ENCODE data around the gene ECE1. TPM values are rescaled to one million over a fixed set of nuclear protein-coding genes. Genes with fewer than 3 reads are reported as not detected.
"Not testable (repeated sequence)": the region's sequence is repeated elsewhere in the genome, so short reads cannot be mapped to it uniquely, and the experiment has no call there.

The ECE1 gene
- total and polyA plus RNA-seq, 10 of the 15 experiments (the other 5 are each of a cell fraction or from before 2014, with no cell fraction given): 0.97 to 81.0 (median 37.0) TPM

GRCh38 chr1:21182181-21182731 lies 108.0 kb downstream of the ECE1 start:
- CTCF ChIA-PET: interaction anchor here (0.6 to 5.6 kb wide), 3 partner anchors 13 to 414 kb away, joined by 3 to 35 read pairs (median 4); no protein-coding TSS in a partner anchor
- POLR2A ChIA-PET: no interaction called here

GRCh38 chr1:21178271-21178670 lies 112.0 kb downstream of the ECE1 start:
- peaks cover 29% of the 10 kb centered on the region for H3K79me2 ChIP-seq (ENCODE audit: control insufficient read depth, insufficient read depth, low read length)
- H4K20me1 ChIP-seq (ENCODE audit: control insufficient read depth, insufficient read depth); H3K4me1 ChIP-seq (ENCODE audit: control insufficient read depth, insufficient read depth, low read length); H3K9me3 ChIP-seq (replicated peaks; ENCODE audit: control insufficient read depth, insufficient read depth, low read length); H3K27me3 ChIP-seq (replicated peaks in 1 of 2; ENCODE audit: control insufficient read depth in 2 of 2, insufficient read depth in 2 of 2, low read length in 1 of 2); BruUV-seq (replicated peaks); H3K4me3 ChIP-seq; H3K36me3 ChIP-seq (ENCODE audit: control insufficient read depth in 2 of 2, insufficient read depth in 2 of 2, low read length in 1 of 2); FAIRE-seq; DNase-seq (ENCODE audit: low read depth, low spot score); ATAC-seq; H2AFZ ChIP-seq (ENCODE audit: control insufficient read depth, low read depth, low read length); H3K9ac ChIP-seq (ENCODE audit: control insufficient read depth, insufficient read depth, low read length); in situ Hi-C loops (cut with MboI); H3K27ac ChIP-seq (ENCODE audit: control insufficient read depth, insufficient read depth); H3K4me2 ChIP-seq (ENCODE audit: control insufficient read depth, insufficient read depth): not testable (repeated sequence)
- intact Hi-C loops (cut with micrococcal nuclease; ENCODE audit: unreplicated experiment): loop anchor here (10.0 kb wide), 2 partner anchors 183 to 393 kb away; partner anchors contain the start of gene HP1BP3
- WGBS (ENCODE audit: insufficient coverage, insufficient replicate concordance, low lambda C conversion rate, missing lambda C conversion rate): 79% methylated on average over 16 of the region's 16 CpGs
- RAD21 ChIA-PET (ENCODE audit: unreplicated experiment): interaction anchor here (0.6 to 1.3 kb wide), 4 partner anchors 94 to 1814 kb away, joined by 3 to 5 read pairs (median 3); no protein-coding TSS in a partner anchor
- SMC1A ChIA-PET (ENCODE audit: uncharacterized antibody, unreplicated experiment): interaction anchor here (1.0 to 1.8 kb wide), 4 partner anchors 11 to 196 kb away, joined by 3 to 4 read pairs (median 3); no protein-coding TSS in a partner anchor
- POLR2A ChIA-PET: interaction anchor here (0.6 kb wide), 1 partner anchor 401 kb away, joined by 3 read pairs; no protein-coding TSS in a partner anchor
- CTCF ChIA-PET: interaction anchor here (0.6 to 1.2 kb wide), 3 partner anchors 11 to 192 kb away, joined by 3 read pairs; no protein-coding TSS in a partner anchor

More at GRCh38 chr1:21182181-21182731, 108.0 kb downstream of the ECE1 start:
- no peak for FAIRE-seq
- no peak for TF ChIP-seq RB1 (IDR thresholded peaks at IDR 0.05; ENCODE audit: borderline replicate concordance)
- no peak for TF ChIP-seq ZNF207 (IDR thresholded peaks at IDR 0.05; ENCODE audit: borderline replicate concordance)
- no peak for TF ChIP-seq E2F8 (IDR thresholded peaks at IDR 0.05; ENCODE audit: low read depth, partially characterized antibody)
- TF ChIP-seq POLR2AphosphoS2 (IDR thresholded peaks at IDR 0.05; ENCODE audit: low read depth, low read length): no peak
- 31% methylated on average over 7 of the region's 7 CpGs for WGBS (ENCODE audit: insufficient coverage, insufficient replicate concordance, low lambda C conversion rate, missing lambda C conversion rate)
- BruUV-seq (replicated peaks): no TSS peak
- no peak overlapping the region for H3K4me2 ChIP-seq (ENCODE audit: control insufficient read depth, insufficient read depth)
- no peak overlapping the region for H2AFZ ChIP-seq (ENCODE audit: control insufficient read depth, low read depth, low read length)
- no peak overlapping the region for H3K4me3 ChIP-seq
- H3K79me2 ChIP-seq (ENCODE audit: control insufficient read depth, insufficient read depth, low read length): no peaks in the 10 kb centered on the region
- no peaks in the 10 kb centered on the region for H3K36me3 ChIP-seq (ENCODE audit: control insufficient read depth in 2 of 2, insufficient read depth in 2 of 2, low read length in 1 of 2)
- ATAC-seq: no peak; the same call in 2 of the 3 replicates
- ChIA-PET RAD21 (ENCODE audit: unreplicated experiment) (interaction anchor here (1.0 to 1.7 kb wide), 3 partner anchors 8 to 186 kb away, joined by 3 to 7 read pairs (median 4); no protein-coding TSS in a partner anchor), SMC1A (ENCODE audit: uncharacterized antibody, unreplicated experiment) (interaction anchor here (1.5 to 2.0 kb wide), 3 partner anchors 9 to 191 kb away, joined by 3 to 4 read pairs (median 4); no protein-coding TSS in a partner anchor)
- in situ Hi-C loops (cut with MboI): loop anchor here (10.0 kb wide), 1 partner anchor 657 kb away; no protein-coding TSS in a partner anchor
- no peak for DNase-seq (ENCODE audit: low read depth, low spot score)
- no peak overlapping the region for H3K9ac ChIP-seq (ENCODE audit: control insufficient read depth, insufficient read depth, low read length)
- H3K4me1 ChIP-seq (ENCODE audit: control insufficient read depth, insufficient read depth, low read length): peaks cover 3% of the 10 kb centered on the region; the same call in 1 of the 2 replicates
- no peaks in the 10 kb centered on the region for H3K9me3 ChIP-seq (replicated peaks; ENCODE audit: control insufficient read depth, insufficient read depth, low read length)
- H3K27ac ChIP-seq (ENCODE audit: control insufficient read depth, insufficient read depth): no peak overlapping the region
- H4K20me1 ChIP-seq (ENCODE audit: control insufficient read depth, insufficient read depth): no peaks in the 10 kb centered on the region
- no peaks in the 10 kb centered on the region for H3K27me3 ChIP-seq (replicated peaks in 1 of 2; ENCODE audit: control insufficient read depth in 2 of 2, insufficient read depth in 2 of 2, low read length in 1 of 2)
- intact Hi-C loops (cut with micrococcal nuclease; ENCODE audit: unreplicated experiment): no loop called here

All from GM12878 (cell line).